GM19452 (cell line): ENCODE data around the gene MT1M.
"Not testable (repeated sequence)": the region's sequence is repeated elsewhere in the genome, so short reads cannot be mapped to it uniquely, and the experiment has no call there.

Source experiments
- ATAC-seq: cut with Tn5 transposase; IDR thresholded peaks from one replicate; pipeline ENCODE4 v1.9.1; 2021; ENCODE audit not compliant: unreplicated experiment

The MT1M gene

DNA sequence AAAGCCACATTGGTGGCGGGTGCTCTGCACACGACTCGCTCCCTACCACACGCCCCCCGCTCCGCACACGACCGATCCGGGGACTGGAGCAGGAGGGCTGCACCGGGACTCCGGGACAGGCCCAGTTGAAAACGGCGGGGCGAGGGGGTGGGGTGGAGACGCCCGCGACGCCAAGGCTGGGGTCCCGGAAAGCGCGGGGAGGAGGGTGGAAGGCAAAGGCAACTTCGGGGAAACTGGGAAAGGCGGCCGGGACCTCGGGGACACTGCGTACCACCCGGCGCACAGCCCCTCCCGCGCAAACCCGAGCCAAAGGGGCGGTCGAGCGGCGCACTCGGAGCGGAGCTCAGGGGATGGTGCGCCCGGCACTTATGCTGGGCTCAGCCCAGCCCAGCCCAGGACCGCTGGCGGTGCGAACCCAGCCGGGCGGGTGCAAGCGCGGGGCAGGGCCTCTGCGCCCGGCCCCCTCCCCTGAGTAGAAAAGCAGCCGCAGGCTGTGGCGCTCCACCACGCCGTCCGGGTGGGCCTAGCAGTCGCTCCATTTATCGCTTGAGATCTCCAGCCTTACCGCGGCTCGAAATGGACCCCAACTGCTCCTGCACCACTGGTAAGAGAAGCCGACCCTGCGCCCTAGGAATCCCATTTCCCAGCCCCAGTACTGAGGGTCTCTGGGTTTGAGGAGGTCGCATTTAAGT is at the start of gene MT1M:
TSS of gene MT1M (plus strand) at position 504 of the 692 bp plus-strand sequence. CDS start at position 577, 73 bp downstream.
- ATAC-seq: no peak

DNA sequence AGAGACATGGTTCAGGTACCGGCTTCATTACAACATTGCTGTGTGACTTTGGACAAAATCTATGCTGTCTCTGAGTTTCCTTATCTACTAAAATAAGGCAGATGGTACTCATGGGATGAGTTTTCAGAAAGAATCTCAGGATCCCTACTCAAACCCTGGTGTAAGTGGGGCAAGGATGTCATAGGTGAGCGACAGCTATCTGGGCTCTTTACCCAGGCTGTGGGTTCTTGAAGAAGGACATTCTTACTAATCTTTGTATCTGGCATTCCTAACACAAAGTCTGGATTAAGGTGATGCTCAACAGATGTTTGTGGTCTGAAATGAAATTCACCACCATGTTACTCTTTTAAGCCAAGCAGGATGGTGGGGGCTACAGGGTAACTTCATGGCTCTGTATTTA is 49.5 kb upstream of the MT1M start:
- ATAC-seq: not testable (repeated sequence)

DNA sequence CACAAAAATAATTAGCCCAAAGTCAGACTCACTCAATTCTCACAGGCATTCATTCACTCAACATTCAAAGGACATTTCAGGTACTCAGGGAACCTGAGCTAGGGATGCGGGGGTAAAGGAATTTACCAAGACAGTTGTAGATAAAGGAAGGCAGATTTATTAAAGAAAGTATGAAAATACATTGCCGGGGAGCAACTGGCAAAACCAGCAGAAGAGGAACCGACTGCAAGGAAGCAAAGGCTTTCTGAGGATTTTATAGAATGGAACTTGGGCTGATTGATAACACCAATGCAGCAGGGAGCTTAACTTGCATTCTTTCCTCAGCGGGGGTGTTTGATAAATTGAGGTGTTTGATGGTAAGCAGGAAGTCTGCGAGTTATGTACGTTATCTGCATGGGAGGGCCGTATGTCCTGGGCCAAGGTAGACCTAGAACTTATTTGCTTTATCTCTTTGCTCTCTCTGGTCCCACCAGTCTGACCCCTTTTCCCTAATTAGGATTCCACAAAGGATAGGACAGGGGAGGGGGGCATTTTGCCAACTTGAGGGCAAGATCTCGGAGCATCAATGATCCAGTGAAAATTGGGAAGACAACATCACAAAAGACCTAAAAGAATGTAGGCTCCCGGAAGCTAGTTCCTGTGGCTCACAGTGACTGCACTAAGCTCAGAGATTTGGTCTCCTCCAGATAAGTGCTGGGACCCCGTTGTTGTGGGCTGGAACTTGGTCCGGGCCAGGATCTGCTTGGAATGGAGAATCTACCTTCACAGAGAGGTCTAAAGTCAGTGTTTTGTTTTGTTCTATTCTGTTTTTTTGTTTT is 48.9 kb upstream of the MT1M start:
- no peak for ATAC-seq

DNA sequence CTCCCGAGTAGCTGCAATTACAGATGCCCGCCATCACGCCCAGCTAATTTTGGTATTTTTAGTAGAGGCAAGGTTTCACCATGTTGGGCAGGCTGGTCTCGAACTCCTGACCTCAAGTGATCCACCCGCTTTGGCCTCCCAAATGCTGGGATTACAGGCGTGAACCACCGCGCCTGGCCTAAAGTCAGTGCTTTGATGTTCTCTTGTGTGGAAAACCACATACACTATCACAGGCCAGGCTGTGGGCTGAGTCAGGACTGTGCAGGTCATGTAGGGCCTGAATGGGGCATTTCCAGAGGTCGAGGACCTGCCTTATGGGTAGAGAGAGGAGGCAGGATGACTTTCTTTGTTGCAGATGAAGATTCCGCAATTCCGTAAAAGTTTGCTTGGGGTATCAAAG is 48.2 kb upstream of the MT1M start:
- no peak for ATAC-seq

DNA sequence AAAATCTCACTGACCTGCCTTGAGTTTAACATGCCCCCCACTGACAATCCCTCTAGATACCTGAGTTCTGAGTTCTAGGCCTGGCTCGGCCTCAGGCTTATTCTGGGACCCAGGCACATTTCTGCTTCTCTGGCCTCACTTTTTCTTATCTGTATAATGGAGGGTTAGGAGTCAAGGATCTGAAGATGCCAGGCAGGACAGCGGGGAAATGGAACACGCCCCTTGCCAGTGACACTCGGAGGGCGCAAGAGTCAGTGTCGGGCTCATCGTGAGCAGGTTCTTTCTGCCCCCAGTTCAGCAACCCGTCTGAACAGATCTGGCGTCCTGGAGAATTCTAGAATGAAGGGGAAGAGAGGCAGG is 43.7 kb upstream of the MT1M start:
- ATAC-seq: no peak

DNA sequence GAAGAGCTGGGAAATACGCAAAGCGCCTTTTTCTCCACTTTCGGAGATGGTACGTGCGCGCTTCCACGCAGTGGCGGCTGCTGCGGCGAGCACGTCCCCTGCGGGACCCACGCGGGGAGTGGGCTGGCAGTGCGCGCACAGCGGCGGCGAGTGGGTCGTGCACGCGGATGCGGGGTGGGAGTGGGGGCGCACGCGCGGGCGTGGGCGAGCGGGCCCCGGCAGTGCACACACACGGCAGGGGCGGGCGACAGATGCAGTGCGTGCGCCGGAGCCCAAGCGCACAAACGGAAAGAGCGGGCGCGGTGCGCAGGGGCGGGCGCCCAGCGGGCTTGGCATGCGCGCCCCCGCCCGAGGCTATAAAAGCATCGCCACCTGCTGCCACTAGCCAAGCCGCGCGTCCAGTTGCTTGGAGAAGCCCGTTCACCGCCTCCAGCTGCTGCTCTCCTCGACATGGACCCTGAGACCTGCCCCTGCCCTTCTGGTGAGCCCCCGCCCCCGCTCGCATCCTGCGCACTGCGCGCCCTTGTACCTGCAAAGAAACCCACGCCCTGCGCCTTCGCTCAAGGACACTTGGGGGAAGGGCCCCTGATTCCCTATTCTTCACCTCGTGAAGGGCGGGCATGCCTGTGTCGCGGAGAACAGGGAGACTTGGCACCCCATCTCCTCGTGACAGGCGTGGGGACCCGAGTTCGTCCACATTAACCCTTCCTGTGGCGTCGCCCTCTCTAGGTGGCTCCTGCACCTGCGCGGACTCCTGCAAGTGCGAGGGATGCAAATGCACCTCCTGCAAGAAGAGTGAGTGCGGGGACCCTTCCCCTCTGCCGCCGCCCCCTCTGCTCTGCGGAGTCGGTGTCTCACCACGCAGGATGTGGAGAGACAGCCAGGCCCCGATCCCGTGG is 43.1 kb upstream of the MT1M start, which contains the start of gene MT3:
TSS of gene MT3 (plus strand) at position 388 of the 899 bp plus-strand sequence. CDS start at position 451, 63 bp downstream.
- no peak for ATAC-seq

DNA sequence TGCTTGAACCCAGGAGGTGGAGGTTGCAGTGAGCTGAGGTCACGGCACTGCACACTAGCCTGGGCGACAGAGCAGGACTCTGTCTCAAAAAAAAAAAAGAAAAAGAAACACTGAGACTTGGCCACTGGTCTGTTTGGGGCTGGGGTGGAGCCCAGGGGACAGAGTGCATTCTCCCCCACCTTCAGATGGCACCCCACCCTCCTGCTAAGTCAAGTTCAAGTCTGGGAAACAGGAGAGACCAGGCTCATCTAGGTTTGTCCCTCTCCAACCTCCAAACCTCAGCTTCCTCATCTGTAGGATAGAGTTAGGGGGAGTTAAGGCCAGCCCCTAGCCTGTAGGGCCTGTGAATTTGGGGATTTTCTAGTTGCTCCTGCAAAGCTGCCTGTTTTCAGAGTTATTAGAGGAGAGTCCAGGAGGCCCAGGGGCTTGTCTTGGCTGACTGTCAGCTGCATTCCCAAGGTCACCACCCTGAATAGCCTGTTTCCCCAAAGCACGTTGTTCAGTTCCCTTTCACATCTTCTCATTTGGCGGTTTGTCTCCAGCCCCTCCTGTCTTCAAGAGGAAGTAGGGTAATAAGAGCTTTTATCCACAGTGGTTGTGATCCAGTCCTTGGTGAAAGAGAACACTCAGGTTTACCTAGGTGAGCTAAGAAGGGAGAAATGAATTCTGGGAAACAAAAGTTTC is 40.9 kb upstream of the MT1M start:
- ATAC-seq: no peak

DNA sequence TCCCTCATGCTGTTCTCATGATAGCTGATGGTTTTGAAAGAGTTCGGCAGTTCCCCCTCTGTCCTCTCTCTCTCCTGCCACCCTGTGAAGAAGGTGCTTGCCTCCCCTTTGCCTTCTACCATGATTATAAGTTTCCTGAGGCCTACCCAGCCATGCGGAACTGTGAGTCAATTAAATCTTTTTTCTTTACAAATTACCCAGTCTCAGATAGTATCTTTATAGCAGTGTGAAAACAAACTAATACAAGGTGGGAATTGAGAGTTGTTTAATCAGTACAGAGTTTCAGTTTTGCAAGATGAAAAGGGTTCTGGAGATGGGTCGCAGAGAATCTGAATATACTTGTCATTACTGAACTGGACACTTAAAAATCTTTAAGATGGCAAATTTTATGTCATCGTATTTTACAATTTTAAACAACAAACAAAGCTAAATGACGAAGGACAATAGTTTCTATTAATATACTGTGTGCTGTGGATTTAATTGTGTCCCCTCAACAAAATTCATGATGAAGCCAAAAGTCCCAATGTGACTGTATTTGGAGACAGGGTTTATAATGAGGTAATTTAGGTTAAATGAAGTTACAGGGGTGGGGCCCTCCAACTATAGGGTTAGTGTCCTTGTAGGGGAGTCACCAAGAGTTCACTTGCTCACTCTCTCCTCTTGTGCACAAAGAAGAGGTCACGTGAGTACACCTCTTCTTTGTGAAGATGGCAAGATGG is 38.7 kb upstream of the MT1M start:
- ATAC-seq: no peak

DNA sequence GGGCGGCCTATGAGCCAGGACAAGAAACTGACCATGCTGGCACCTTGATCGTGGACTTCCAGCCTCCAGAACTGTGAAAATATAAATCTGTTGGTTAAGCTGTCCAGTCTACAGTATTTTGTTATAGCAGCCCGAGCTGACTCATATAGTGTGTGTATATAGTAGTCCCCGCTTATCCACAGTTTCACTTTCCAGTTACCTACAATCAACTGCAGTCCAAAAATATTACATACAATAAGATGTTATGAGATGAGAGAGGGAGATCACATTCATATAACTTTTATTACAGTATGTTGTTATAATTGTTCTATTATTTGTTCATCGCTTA is 38.2 kb upstream of the MT1M start:
- no peak for ATAC-seq

DNA sequence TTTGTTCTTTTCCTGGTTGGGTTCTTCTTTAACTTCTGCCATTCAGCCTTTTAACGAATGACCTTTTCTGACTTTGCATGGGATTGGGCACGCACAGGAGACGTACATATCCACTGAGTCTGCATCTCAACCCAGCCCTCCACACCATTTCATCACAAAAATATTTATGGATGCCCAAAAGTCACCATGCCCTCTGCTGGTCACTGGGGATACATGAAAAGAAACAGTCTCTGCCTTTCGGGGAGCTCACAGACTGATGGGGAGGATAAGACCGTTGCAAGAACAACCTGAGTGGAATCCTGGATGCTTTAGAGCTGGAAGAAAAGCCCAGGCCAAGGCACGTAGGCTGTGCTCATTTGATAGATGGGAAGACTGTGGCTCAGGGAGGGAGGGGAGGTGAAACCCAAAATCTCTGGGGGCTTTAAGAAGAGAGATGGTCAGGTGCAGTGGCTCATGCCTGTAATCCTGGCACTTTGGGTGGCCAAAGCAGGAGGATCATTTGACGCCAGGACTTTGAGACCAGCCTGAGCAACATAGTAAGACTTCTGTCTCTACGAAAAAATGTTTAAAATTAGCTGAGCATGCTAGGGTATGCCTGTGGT is 32.0 kb upstream of the MT1M start:
- ATAC-seq: no peak

DNA sequence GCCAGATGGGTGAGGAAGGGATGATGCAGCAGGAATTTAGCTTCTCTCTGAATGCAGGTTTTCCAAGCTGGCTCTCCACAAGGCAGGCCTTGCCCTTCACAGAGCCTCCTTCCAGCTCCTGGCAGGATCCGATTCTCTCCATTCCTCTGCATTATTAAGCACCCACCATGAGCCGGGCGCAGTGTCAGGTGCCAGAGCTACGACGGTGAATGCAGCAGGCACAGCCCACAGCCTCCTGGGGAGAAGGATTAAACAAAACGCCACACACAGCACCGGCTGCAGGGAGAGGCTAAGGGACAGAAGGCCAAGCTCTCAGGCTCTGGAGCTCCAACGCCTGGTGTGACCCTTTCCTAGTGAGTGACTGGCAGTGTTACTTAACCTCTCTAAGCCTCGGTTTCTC is 31.1 kb upstream of the MT1M start:
- ATAC-seq: no peak

DNA sequence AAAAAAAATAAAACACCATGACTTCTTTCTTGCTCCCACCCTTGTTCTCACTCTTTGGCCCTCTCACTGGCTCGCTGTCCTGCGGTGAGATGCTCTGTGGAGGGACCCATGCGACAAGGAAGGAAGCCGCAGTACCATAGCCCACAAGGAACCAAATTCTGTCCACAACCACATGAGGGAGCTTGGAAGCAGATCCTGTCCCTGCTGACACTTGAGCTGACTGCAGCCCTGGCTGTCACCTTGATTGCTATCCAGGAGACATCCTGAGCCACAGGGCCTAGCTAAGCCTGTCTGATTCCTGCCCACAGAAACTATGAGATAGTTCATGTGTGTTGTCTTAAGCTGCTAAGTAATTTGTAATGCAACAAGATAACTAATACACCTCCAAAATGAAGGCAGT is 28.9 kb upstream of the MT1M start:
- ATAC-seq: no peak

DNA sequence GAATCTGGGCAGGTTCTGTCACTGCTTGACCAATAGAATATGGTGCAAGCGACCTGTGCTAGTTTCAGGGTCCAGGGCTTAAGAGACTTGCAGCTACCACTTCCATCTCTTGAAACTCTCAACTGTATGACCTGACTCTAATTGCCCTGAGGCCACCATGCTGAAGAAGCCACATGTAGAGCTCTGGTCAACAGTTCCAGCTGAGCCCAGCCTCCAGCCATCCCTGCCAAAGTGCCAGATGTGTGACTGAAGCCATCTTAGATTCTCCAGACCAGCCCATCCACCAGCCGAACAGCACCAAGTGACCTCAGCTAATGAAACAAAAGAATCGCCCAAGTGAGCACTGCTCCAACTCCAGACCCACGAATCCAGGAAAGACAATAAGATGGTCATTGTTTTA is 27.5 kb upstream of the MT1M start:
- no peak for ATAC-seq

DNA sequence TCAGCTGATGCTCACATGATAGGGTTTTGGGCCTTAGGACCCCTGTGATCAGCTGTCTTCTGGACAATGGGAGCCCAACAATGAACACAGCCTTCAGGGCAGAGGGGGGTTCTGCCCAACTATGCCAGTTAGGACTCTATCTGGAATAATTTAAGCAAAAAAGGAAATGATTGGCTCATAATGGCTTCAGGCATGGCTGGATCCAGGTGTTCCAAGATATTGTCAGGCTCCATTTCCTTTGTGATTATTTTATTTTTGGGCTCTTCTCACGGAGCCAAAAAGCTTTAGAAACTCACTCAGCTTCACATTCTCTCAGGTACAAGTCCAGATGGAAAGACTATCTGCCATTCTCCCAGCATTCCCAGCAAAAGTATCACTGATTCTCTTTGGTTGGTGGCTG is 27.0 kb upstream of the MT1M start:
- no peak for ATAC-seq

DNA sequence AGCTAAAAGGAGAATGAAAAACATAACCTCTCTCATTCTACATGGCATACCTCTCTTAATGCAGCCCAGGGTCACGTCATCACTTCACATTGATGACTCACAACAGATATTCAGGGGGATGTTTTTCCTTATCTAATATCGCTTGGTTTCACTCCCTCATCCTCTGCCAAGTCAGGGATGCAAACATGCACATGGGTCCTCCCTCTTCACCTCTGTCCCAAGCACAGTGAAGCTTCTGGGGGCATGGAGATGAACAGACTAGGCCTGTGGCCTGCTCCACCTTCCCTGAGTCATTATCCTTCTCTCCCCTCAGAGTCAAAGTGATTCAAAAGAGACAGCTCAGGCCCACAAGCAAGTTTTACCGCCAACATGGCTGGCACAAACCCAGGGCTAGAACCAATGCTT is 26.4 kb upstream of the MT1M start:
- ATAC-seq: no peak

DNA sequence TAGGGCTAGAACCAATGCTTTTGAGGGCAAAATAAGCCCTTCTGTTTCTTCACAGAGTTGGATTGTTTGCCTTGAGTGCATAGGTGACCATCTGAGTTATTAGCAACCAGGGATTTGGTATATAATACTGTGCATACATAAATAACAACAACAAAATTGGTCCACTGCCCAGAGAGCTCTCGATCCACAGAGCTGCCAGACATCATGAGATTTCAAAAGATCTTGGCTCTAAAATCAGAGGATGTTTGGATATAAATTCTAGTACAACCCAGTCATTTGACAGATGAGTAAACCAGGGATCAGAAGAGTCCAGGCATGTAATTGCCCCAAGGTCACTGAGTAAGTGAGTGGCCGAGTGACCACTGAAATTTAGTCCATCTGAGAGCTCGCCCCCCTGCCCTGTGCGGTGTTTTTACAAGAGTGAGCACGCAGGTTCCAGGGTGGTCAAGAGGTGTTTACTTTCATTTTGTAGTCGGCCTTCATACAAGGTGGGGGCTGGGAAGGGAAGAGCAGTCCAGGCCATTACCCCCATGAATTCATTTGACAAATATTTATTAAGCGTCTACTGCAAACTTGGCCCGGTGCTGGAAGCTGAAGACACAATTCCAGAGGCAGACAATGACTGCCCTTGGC is 25.9 kb upstream of the MT1M start:
- ATAC-seq: no peak

DNA sequence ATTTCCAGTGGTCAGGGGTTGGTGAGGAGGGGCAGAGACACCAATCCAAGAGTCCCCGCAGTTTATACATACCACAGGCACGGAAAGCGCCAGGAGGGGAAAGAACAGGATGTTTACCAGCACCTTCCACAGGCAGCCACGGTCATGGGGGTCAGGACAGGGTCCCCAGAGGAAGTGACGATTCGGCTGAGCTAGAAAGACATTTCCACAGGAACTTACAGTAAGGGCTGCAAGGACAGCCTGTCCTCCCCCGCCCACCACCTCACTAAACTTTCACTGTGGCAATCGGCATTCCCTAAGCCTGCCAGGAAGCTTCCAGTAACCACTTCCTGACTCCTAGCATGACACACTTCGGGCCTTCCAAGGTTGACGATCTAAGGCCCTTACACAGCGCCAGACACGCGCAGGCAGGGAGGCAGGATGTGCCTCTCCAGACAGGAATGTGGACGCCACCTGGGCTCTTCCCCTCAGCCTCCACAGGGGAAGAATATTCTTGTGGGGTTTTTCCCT is 25.3 kb upstream of the MT1M start:
- no peak for ATAC-seq

DNA sequence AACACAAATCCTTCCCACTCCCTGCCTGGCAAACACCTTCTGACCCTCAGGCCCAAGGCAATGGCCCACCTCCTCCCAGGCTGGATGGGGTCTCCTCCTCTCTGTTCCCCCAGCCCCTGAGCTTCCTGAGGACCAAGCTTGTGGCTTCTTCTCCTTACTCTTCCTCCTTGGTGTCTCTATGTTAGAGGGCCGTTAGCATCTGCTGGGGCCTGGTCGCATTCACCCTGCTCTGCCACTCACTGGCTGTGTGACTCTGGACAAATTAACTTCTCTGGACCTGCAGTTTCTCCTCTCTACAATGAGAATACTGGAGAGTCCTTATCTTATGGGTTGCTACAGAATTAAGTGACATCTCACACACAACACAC is 24.8 kb upstream of the MT1M start:
- no peak for ATAC-seq
